ENCODE data around the gene PTPN14.
A peak's percentile ranks its signal among the peaks of the same experiment; 100 is the strongest.

PTPN14 gene

GRCh38 chr1:214418391-214418790 is 133.0 kb downstream of the PTPN14 start:
- TF ChIP-seq ZC3H10 (CRISPR knock-in tag; IDR thresholded peaks at IDR 0.05) (no peak), POU6F1 (CRISPR knock-in tag; IDR thresholded peaks at IDR 0.05; ENCODE audit: borderline replicate concordance, low read depth) (no peak), GLIS3 (CRISPR knock-in tag; IDR thresholded peaks at IDR 0.05) (no peak), ZFP3 (CRISPR knock-in tag; IDR thresholded peaks at IDR 0.05) (no peak), PPARA (CRISPR knock-in tag; IDR thresholded peaks at IDR 0.05; ENCODE audit: borderline replicate concordance) (no peak), CSDC2 (CRISPR knock-in tag; IDR thresholded peaks at IDR 0.05) (no peak), OSR1 (CRISPR knock-in tag; IDR thresholded peaks at IDR 0.05) (no peak), ZFP30 (CRISPR knock-in tag; IDR thresholded peaks at IDR 0.05) (no peak), PATZ1 (CRISPR knock-in tag; IDR thresholded peaks at IDR 0.05; ENCODE audit: borderline replicate concordance) (no peak), ZNF8 (CRISPR knock-in tag; IDR thresholded peaks at IDR 0.05) (no peak), TOX (CRISPR knock-in tag; IDR thresholded peaks at IDR 0.05; ENCODE audit: borderline replicate concordance) (no peak; the same call in 1 of the 2 replicates), TCF4 (CRISPR knock-in tag; IDR thresholded peaks at IDR 0.05; ENCODE audit: borderline replicate concordance) (no peak)
- TF ChIP-seq, protein P1, sequence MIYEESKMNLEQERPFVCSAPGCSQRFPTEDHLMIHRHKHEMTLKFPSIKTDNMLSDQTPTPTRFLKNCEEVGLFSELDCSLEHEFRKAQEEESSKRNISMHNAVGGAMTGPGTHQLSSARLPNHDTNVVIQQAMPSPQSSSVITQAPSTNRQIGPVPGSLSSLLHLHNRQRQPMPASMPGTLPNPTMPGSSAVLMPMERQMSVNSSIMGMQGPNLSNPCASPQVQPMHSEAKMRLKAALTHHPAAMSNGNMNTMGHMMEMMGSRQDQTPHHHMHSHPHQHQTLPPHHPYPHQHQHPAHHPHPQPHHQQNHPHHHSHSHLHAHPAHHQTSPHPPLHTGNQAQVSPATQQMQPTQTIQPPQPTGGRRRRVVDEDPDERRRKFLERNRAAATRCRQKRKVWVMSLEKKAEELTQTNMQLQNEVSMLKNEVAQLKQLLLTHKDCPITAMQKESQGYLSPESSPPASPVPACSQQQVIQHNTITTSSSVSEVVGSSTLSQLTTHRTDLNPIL (CRISPR knock-in tag; IDR thresholded peaks at IDR 0.05; ENCODE audit: low read depth): no peak
- peak; percentile 8; the same call in 1 of the 3 replicates for ATAC-seq

GRCh38 chr1:214417545-214418210 is 133.7 kb downstream of the PTPN14 start:
- no peak for ATAC-seq

GRCh38 chr1:214416858-214417257 is 134.5 kb downstream of the PTPN14 start:
- TF ChIP-seq ARNTL (CRISPR knock-in tag; IDR thresholded peaks at IDR 0.05; ENCODE audit: borderline replicate concordance, low read depth) (no peak), CSDC2 (CRISPR knock-in tag; IDR thresholded peaks at IDR 0.05) (no peak)
- TF ChIP-seq, protein P2, sequence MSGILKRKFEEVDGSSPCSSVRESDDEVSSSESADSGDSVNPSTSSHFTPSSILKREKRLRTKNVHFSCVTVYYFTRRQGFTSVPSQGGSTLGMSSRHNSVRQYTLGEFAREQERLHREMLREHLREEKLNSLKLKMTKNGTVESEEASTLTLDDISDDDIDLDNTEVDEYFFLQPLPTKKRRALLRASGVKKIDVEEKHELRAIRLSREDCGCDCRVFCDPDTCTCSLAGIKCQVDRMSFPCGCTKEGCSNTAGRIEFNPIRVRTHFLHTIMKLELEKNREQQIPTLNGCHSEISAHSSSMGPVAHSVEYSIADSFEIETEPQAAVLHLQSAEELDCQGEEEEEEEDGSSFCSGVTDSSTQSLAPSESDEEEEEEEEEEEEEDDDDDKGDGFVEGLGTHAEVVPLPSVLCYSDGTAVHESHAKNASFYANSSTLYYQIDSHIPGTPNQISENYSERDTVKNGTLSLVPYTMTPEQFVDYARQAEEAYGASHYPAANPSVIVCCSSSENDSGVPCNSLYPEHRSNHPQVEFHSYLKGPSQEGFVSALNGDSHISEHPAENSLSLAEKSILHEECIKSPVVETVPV (CRISPR knock-in tag; IDR thresholded peaks at IDR 0.05): no peak
- TF ChIP-seq, protein P1 (CRISPR knock-in tag; IDR thresholded peaks at IDR 0.05; ENCODE audit: low read depth): no peak
- ATAC-seq: no peak

More at GRCh38 chr1:214417545-214418210, 133.7 kb downstream of the PTPN14 start:
- no peak for TF ChIP-seq ZNF565 (CRISPR knock-in tag; conservative IDR thresholded peaks at IDR 0.05; ENCODE audit: low read depth)
- TF ChIP-seq OSR1 (CRISPR knock-in tag; IDR thresholded peaks at IDR 0.05): no peak
- no peak for TF ChIP-seq PPARA (CRISPR knock-in tag; IDR thresholded peaks at IDR 0.05; ENCODE audit: borderline replicate concordance)
- no peak for TF ChIP-seq TCF4 (CRISPR knock-in tag; IDR thresholded peaks at IDR 0.05; ENCODE audit: borderline replicate concordance)
- no peak for TF ChIP-seq ZNF8 (CRISPR knock-in tag; IDR thresholded peaks at IDR 0.05)
- TF ChIP-seq ZFP30 (CRISPR knock-in tag; IDR thresholded peaks at IDR 0.05): no peak
- TF ChIP-seq PATZ1 (CRISPR knock-in tag; IDR thresholded peaks at IDR 0.05; ENCODE audit: borderline replicate concordance): no peak
- no peak for TF ChIP-seq ISL1 (CRISPR knock-in tag; IDR thresholded peaks at IDR 0.05)
- TF ChIP-seq, protein P1 (CRISPR knock-in tag; IDR thresholded peaks at IDR 0.05; ENCODE audit: low read depth): no peak
- TF ChIP-seq ESRRG (CRISPR knock-in tag; IDR thresholded peaks at IDR 0.05): no peak
- TF ChIP-seq CSDC2 (CRISPR knock-in tag; IDR thresholded peaks at IDR 0.05): no peak
- TF ChIP-seq ARNTL (CRISPR knock-in tag; IDR thresholded peaks at IDR 0.05; ENCODE audit: borderline replicate concordance, low read depth): no peak
- TF ChIP-seq GLIS3 (CRISPR knock-in tag; IDR thresholded peaks at IDR 0.05): no peak

Measured in SK-N-SH treated with all-trans-retinoic acid at 6 μM for 48 hours (cell line).